Stimulated activated CD4-positive, alpha-beta T cell treated with anti-CD3 and anti-CD28 coated beads, TNF-alpha, amount 100 ng/mL, for 4 hours (primary cell): Measurements from ENCODE around the gene POLG2.
"Not testable (repeated sequence)": the region's sequence is repeated elsewhere in the genome, so short reads cannot be mapped to it uniquely, and the experiment has no call there.

Experiments
- DNase-seq, 3 experiments: peaks; one replicate each; pipeline ENCODE4 v3.0.0-alpha.2; 2020; ENCODE audit warnings: low read depth in 3 of 3

Gene POLG2

GRCh38 chr17:64484380-64484779, 12.5 kb downstream of the POLG2 start:
- DNase-seq = no peak

- no peak for DNase-seq
These were observed 15.9 kb downstream of the POLG2 start for GRCh38 chr17:64480951-64481350.

GRCh38 chr17:64477849-64478248, 19.0 kb downstream of the POLG2 start:
- DNase-seq = no peak

- DNase-seq = no peak
These were observed 24.3 kb downstream of the POLG2 start for GRCh38 chr17:64472564-64472963.

GRCh38 chr17:64471440-64471839, 25.4 kb downstream of the POLG2 start:
- no peak for DNase-seq

- no peak for DNase-seq
These were observed 26.2 kb downstream of the POLG2 start for GRCh38 chr17:64470625-64471024.

GRCh38 chr17:64466834-64467233, 30.0 kb downstream of the POLG2 start:
- DNase-seq = not testable (repeated sequence)

- no peak for DNase-seq
These were observed 30.7 kb downstream of the POLG2 start for GRCh38 chr17:64466019-64466735.

GRCh38 chr17:64461788-64462187, 35.1 kb downstream of the POLG2 start:
- DNase-seq = no peak

- no peak for DNase-seq
These were observed 35.9 kb downstream of the POLG2 start for GRCh38 chr17:64460955-64461354.

- not testable (repeated sequence) for DNase-seq
These were observed 37.0 kb downstream of the POLG2 start for GRCh38 chr17:64459818-64460217.

- DNase-seq = no peak
These were observed 37.5 kb downstream of the POLG2 start for GRCh38 chr17:64459284-64459747.

- no peak for DNase-seq
These were observed 38.1 kb downstream of the POLG2 start for GRCh38 chr17:64458756-64459155.

- no peak for DNase-seq
These were observed 39.7 kb downstream of the POLG2 start for GRCh38 chr17:64457156-64457555.

GRCh38 chr17:64455993-64456885, 40.6 kb downstream of the POLG2 start:
- no peak for DNase-seq

- DNase-seq = no peak
These were observed 47.3 kb downstream of the POLG2 start for GRCh38 chr17:64449545-64449944.

GRCh38 chr17:64448665-64449512, 48.0 kb downstream of the POLG2 start, which contains the start of gene MILR1:
Gene MILR1 (plus strand): TSS chr17:64449115. CDS start chr17:64449169, 54 bp downstream.
- no peak for DNase-seq

- DNase-seq = no peak
These were observed 49.3 kb downstream of the POLG2 start for GRCh38 chr17:64447526-64447925.

- DNase-seq = no peak
These were observed 53.6 kb downstream of the POLG2 start for GRCh38 chr17:64443086-64443760.

- no peak for DNase-seq
These were observed 54.3 kb downstream of the POLG2 start for GRCh38 chr17:64442541-64442971.
